Right cardiac atrium (tissue), 5 donors: ENCODE measurements around the gene PRR29. TPM values are rescaled to one million over a fixed set of nuclear protein-coding genes. Genes with fewer than 3 reads are reported as not detected.

Experiments used
- ATAC-seq, 2 donors: fragments of 200-7000 bp; cut with Tn5 transposase; one replicate each; pipeline versions ENCODE4 v1.8.0 to v1.9.1; 2020; ENCODE audit warnings: moderate library complexity in 2 of 2, mild to moderate bottlenecking in 1 of 2
- DNase-seq, 3 donors: peaks; one replicate each; pipeline ENCODE4 v3.0.0-alpha.2; 2020
- H3K27ac ChIP-seq: one replicate; pipeline ENCODE4 v1.5.1; 2013; ENCODE audit warnings: mild to moderate bottlenecking, low read length, control low read depth, moderate library complexity
- H3K27me3 ChIP-seq: one replicate; pipeline ENCODE4 v1.6.1; 2013; ENCODE audit not compliant: control insufficient read depth, insufficient read depth
- H3K4me1 ChIP-seq: one replicate; pipeline ENCODE4 v1.6.1; 2013; ENCODE audit warnings: low read length; ENCODE audit not compliant: control insufficient read depth, insufficient read depth
- H3K4me3 ChIP-seq: one replicate; pipeline ENCODE4 v1.5.1; 2013; ENCODE audit warnings: low read length, control low read depth
- H3K9me3 ChIP-seq: one replicate; pipeline ENCODE4 v1.6.1; 2013; ENCODE audit warnings: low read length; ENCODE audit not compliant: control insufficient read depth
- WGBS: extraction: QIAGEN DNeasy Blood & Tissue Kit; methylation state at CpG from one replicate; pipeline ENCODE4 v1.1.7; 2013; 5-methylcytosine and 5-hydroxymethylcytosine counted together
- intact Hi-C, 4 donors: fragments of 100-400 bp; cut with DNase I; formaldehyde crosslinking; loops; one replicate each; pipeline versions ENCODE4 v1.11.0 to v1.14.0; 2022 to 2023
- polyA plus RNA-seq: library from polyadenylated mRNA; stranded (reverse); fragments of 200-250 nt; gene quantifications from one replicate; pipeline ENCODE4 v1.2.3, GENCODE V29; 2013
- total RNA-seq, 4 donors: library from RNA; stranded (reverse); fragmentation: NEBNext Ultra II Directional; extraction: Animal tissue kit (Norgen Biotek cat#: 25700); gene quantifications; one replicate each; pipeline ENCODE4 v1.2.1, GENCODE V29; 2021
- donor health status: healthy with polysubstance abuse.
- donor health status: DM: no; HTN: yes; CAD: no.
- donor health status: DM: no; HTN: no; CAD: no.
- donor health status: DM: no; HTN: yes; CAD: no; lungs with severe emphysema.
- donor health status: DM: yes; HTN: yes; CAD: no.

Gene PRR29
- total and polyA plus RNA-seq, 5 donors, result 0.11 to 0.45 (median 0.20) TPM; not detected in 1

- intact Hi-C loops, result loop anchor here in 1 of 4 donors (10.0 kb wide), 1 partner anchor 84 kb away; the partner anchor contains the start of genes CSHL1 and GH1
Observed at GRCh38 chr17:63998721-63999679, 849 bp downstream of the PRR29 start.

GRCh38 chr17:63999680-64000531, 1.8 kb downstream of the PRR29 start:
- Histone ChIP-seq H3K9me3 (no peaks in the 10 kb centered on the region), H3K4me1 (peaks cover 5% of the 10 kb centered on the region), H3K27me3 (no peaks in the 10 kb centered on the region), H3K4me3 (no peak overlapping the region), H3K27ac (no peak overlapping the region)
- 83% methylated on average over 25 of the region's 25 CpGs for WGBS
- ATAC-seq (no peak), DNase-seq (no peak)
- intact Hi-C loops, result loop anchor here in 1 of 4 donors (10.0 kb wide), 1 partner anchor 85 kb away; the partner anchor contains the start of genes CSHL1 and GH1

More at GRCh38 chr17:63998721-63999679, 849 bp downstream of the PRR29 start:
- H3K27me3 ChIP-seq, result no peaks in the 10 kb centered on the region
- peak overlapping the region; percentile 46 for H3K4me3 ChIP-seq
- DNase-seq (no peak), ATAC-seq (peak in 1 of 2 donors; percentile 3)
- no peak overlapping the region for H3K27ac ChIP-seq
- 28% methylated on average over 33 of the region's 33 CpGs for WGBS
- peaks cover 5% of the 10 kb centered on the region for H3K4me1 ChIP-seq
- H3K9me3 ChIP-seq, result no peaks in the 10 kb centered on the region

GRCh38 chr17:64001091-64001579, 3.0 kb downstream of the PRR29 start:
- Histone ChIP-seq H3K27me3 (no peaks in the 10 kb centered on the region), H3K4me3 (no peak overlapping the region), H3K27ac (peak overlapping the region; percentile 65), H3K4me1 (peaks cover 5% of the 10 kb centered on the region), H3K9me3 (no peaks in the 10 kb centered on the region)
- no peak for DNase-seq
- no peak for ATAC-seq
- WGBS, result 73% methylated on average over 7 of the region's 7 CpGs
- intact Hi-C loops, result no loop called here

- peak; percentile 84 to 89 (median 87) for DNase-seq
- Histone ChIP-seq H3K27ac (peak overlapping the region; percentile 65), H3K4me1 (peaks cover 5% of the 10 kb centered on the region), H3K27me3 (no peaks in the 10 kb centered on the region), H3K9me3 (no peaks in the 10 kb centered on the region), H3K4me3 (no peak overlapping the region)
- 70% methylated on average over 14 of the region's 14 CpGs for WGBS
- peak; percentile 60 to 80 for ATAC-seq
- intact Hi-C loops, result no loop called here
Observed at GRCh38 chr17:64001763-64002529, 3.8 kb downstream of the PRR29 start.

GRCh38 chr17:64002658-64003525, 4.7 kb downstream of the PRR29 start:
- ATAC-seq (no peak), DNase-seq (no peak)
- Histone ChIP-seq H3K4me1 (peaks cover 4% of the 10 kb centered on the region), H3K4me3 (no peak overlapping the region), H3K27ac (no peak overlapping the region), H3K27me3 (no peaks in the 10 kb centered on the region), H3K9me3 (no peaks in the 10 kb centered on the region)
- intact Hi-C loops, result no loop called here
- WGBS, result 87% methylated on average over 22 of the region's 22 CpGs

GRCh38 chr17:64003526-64004121, 5.5 kb downstream of the PRR29 start:
- Histone ChIP-seq H3K4me3 (no peak overlapping the region), H3K27ac (no peak overlapping the region), H3K4me1 (peaks cover 4% of the 10 kb centered on the region), H3K9me3 (no peaks in the 10 kb centered on the region), H3K27me3 (no peaks in the 10 kb centered on the region)
- ATAC-seq, result no peak
- 82% methylated on average over 13 of the region's 13 CpGs for WGBS
- DNase-seq, result no peak
- intact Hi-C loops, result no loop called here

GRCh38 chr17:64004218-64004770, 6.1 kb downstream of the PRR29 start:
- ATAC-seq (no peak), DNase-seq (no peak)
- Histone ChIP-seq H3K27me3 (no peaks in the 10 kb centered on the region), H3K4me1 (peaks cover 10% of the 10 kb centered on the region), H3K27ac (no peak overlapping the region), H3K9me3 (no peaks in the 10 kb centered on the region), H3K4me3 (no peak overlapping the region)
- intact Hi-C loops, result no loop called here
- 91% methylated on average over 7 of the region's 7 CpGs for WGBS

- H3K9me3 ChIP-seq, result no peaks in the 10 kb centered on the region
- ATAC-seq (no peak), DNase-seq (peak in 1 of 3 donors; percentile 49)
- no peak overlapping the region for H3K27ac ChIP-seq
- intact Hi-C loops, result no loop called here
- H3K27me3 ChIP-seq, result no peaks in the 10 kb centered on the region
- peaks cover 11% of the 10 kb centered on the region for H3K4me1 ChIP-seq
- WGBS, result 73% methylated on average over 19 of the region's 19 CpGs
- peak overlapping the region; percentile 8 for H3K4me3 ChIP-seq
Observed at GRCh38 chr17:64004903-64005733, 7.0 kb downstream of the PRR29 start.
